GDM1 (cell line): ENCODE results near the gene HTR3D.
A peak's percentile ranks its signal among the peaks of the same experiment; 100 is the strongest.
"Not testable (repeated sequence)": the region's sequence is repeated elsewhere in the genome, so short reads cannot be mapped to it uniquely, and the experiment has no call there.

Experiments used
- DNase-seq: peaks from one replicate; lab custom pipeline; 2025; lab: John Stamatoyannopoulos, UW

Gene HTR3D

DNA sequence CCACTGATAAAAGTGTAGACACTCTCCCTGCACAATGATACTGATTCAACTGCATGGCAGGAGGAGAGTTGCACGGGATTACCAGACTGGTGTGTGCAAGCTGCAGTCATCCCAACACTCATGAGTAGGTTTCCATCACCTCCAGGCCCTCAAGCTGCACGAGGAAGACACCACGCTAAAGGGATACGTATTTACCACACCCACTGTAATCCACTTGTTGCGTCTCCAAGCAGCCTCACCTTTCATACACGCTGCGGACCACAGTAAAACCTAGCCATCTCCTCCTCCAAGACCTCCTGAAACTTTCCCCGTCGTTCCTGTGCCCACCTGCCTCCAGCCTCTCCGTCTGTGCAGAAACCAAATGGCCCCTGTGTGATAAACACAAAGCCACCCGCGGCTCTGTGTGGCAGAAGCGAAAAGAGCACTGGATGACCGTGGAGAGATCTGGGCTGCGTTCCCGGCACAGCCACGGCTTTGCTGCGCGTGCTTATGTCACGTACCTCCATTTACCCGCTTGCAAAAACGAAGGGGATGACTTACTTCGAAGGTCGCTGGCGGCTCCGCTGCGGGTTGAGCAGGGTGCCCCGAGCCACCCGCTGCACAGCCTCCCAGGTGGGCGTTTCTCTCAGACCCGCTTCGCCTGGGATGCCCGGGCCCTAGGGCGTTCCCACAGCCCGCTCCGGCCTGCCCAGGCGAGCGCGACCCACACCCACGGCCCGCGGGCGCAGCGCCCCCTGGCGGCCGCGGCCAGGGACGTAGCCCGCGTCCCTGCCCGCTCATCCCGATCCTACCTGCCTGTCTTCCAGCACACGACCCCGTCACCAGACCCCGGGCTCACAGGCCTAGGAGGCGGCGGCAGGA is 14.5 kb upstream of the HTR3D start:
- peak; percentile 44 for DNase-seq

DNA sequence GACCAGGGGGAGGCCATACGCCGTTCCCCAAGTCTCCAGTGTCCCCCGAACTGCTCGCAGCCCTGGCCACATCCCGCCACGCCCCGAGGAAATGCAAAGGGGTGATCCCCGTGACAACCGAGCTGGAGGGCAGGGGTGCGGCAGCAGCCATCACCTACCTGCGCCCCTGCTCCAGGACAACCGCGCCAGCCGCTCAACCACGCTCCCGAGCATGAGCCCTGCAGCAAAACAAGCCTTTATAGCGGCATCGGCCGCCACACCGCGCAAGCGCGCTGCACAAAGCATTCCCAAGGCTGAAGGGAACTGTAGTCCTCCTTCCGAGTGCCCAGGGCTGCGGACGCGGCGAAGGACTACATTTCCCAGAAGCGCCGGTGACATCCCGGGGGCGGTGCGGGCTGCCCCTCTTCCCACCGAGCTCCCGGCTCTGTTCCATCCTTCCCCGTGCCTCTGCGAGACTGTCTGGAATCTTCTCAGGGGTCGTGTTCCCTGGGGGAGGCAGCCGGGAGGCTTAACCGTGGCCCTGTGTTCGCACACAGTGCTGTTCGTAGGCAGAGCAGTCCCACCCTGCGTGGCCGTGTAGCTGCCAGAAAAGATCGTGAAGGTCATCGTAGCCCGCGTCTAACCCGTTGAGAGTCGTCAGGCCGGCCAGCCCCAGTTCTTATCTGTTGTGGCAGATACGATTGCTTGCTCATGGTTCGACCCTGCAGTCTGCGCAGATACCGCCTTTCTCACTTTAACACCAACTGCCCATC is 13.7 kb upstream of the HTR3D start, which contains the start of gene ABCC5:
Gene ABCC5, minus strand, starts transcription at position 213 of the 752 bp plus-strand sequence. CDS start 3,492 bp downstream, outside the sequence.
- peak; percentile 77 for DNase-seq

DNA sequence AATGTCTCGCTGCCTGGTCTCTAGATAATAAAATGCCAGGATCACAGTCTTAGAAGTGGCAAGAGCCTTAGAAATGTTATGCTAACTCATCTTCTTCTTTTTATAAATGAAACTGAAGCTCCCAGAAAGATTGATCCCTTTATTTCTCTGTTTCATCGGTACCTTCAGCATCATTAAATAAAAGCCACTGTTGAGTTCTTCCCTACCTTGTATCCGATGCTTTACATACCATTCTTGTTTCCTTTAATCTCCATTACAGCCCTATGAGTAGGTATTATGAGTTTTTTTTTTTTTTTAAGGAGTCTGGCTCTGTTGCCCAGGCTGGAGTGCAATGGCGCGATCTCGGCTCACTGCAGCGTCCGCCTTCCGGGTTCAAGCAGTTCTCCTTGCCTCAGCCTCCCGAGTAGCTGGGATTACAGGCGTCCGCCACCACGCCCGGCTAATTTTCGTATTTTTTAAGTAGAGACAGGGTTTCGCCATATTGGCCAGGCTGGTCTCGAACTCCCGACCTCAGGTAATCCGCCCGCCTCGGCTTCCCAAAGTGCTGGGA is 13.0 kb upstream of the HTR3D start:
- no peak for DNase-seq

DNA sequence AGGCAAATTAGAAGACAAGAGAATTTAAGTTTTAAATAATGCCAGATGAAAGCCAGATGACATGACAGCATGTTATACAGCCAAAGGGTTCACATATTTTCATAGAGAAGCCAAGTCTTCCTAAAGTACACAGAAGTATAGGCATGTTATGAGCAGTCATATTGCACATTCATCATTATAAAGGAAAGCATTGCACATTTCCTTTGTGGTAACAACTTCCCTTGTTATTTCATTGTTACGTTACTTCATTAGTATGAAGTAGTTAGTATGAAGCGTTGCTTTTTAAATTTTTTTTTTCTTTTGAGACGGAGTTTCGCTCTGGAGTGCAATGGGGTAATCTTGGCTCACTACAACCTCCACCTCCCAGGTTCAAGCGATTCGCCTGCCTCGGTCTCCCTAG is 9.2 kb upstream of the HTR3D start:
- DNase-seq = no peak

DNA sequence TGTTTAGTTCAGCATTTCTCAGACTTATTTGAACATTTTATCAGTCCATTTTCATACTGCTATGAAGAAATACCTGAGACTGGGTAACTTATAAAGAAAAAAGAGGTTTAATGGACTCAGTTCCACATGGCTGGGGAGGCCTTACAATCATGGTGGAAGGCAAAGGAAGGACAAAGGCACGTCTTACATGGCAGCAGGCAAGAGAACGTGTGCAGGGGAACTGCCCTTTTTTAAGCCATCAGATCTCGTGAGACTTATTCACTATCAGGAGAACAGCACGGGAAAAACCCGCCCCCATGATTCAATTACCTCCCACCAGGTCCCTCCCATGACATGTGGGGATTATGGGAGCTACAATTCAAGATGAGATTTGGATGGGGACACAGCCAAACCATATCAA is 6.3 kb upstream of the HTR3D start:
- DNase-seq = not testable (repeated sequence)

DNA sequence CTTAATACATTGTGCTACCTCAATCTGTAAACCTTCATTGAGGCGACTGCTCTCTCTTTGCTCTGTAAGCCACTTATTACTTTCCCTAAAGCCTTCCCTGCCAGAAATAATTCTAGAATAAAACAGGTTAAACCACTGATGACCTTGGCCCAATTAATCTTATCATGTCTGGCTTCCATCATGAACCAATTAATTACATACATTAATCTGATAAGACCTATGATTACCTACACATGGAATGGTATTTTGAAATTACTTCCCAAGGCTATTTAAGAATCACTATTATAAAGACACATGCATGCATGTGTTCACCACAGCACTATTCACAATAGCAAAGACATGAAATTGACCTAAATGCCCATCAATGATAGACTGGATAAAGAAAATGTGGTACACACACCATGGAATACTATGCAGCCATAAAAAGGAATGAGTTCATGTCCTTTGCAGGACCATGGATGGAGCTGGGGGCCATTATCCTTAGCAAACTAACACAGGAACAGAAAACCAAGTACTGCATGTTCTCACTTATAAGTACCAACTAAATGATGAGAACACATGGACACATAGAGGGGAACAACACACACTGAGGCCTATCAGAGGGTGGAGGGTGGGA is 3.2 kb upstream of the HTR3D start:
- DNase-seq = not testable (repeated sequence)

DNA sequence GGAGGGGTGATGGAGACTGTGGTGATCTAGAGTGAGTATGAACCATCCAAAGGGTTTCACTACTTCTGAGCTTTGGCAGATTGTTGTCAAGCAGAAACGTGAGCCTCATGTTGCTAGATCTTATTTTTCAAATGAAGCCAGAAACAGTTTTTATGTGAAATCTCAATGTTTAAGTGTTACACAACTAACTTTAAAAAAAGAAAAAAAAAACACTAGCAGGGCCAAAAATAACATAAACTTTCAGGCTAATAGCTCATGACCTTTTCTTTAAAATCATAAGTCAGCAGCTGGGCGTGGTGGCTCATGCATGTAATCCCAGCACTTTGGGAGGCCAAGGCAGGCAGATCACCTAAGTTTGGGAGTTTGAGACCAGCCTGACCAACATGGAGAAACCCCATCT is 2.1 kb upstream of the HTR3D start:
- DNase-seq = no peak

DNA sequence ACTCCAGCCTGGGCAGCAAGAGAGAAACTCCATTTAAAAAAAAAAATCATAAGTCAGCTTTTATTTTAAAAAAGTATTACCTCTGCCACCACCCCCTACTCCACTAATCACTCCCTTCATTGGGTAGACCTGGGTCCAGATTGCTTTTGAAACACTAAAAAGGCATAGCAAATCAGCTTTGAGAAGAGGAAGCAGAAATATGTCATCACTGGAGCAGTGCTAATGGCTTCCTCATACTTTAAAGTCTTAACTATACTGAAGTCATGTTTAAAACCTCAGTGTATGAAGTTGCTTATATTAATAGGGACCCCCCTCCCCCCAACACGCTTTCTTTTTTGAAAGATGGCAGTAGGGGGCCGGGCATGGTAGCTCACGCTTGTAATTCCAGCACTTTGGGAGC is 1.0 kb upstream of the HTR3D start:
- no peak for DNase-seq

DNA sequence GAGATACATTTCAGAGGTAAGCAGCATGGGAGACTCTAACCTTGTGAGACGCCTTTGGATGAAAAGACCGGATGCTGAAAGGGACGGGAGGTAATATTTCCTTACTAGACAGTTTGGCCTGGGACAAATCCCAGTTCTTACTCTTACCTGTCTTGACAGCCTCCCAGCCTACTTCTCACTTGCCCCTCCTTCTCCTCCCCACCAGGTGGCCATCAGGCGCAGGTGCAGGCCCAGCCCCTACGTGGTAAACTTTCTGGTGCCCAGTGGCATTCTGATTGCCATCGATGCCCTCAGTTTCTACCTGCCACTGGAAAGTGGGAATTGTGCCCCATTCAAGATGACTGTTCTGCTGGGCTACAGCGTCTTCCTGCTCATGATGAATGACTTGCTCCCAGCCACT is 6.3 kb downstream of the HTR3D start:
- no peak for DNase-seq

DNA sequence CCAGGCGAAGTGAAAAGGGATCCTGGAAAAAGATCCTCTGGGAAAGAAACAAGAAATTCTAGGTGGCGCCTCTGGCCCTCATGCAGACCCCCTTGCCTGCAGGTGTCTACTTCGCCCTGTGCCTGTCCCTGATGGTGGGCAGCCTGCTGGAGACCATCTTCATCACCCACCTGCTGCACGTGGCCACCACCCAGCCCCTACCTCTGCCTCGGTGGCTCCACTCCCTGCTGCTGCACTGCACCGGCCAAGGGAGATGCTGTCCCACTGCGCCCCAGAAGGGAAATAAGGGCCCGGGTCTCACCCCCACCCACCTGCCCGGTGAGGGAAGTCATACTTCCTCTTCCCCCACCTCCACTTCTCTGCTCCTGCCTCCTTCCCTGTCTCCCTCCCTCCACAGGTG is 6.8 kb downstream of the HTR3D start:
- DNase-seq = not testable (repeated sequence)

DNA sequence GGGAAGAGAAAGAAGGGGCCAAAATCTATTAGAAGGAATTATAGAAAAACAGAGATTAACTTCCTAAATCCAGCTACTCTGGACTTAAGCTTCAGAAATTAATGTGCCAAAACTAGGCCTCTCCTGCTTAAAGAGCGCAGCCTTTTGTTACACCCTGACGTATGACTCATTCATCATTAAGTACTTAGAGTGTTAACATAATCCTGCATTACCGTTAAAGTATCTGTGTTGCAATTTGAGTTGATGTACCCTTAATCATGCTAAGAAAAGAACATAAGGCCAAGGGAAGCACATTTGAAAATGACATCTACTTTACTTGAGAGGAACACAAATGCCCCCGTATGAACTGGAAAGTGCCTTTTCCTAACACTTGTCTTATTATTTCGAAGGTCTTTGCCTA is 7.9 kb downstream of the HTR3D start:
- no peak for DNase-seq

DNA sequence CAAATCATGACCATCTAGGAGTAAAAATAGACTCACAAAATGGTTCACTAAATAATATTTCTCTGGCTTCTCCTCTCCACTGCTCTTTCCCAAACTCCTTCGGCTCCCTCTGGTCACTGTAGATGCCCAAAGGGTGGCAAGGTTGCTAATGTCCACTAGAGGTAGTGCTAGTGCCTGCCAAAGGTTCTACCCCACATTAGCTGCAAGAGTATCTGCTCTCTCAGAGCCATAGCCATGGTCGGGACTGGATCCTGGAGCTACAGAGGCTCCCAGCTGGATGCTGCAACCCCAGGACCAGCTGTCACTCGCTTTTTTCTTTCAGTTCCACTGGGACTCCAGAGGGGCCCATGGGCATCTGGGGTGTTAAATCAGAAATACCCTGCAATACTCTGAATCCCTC is 8.5 kb downstream of the HTR3D start:
- no peak for DNase-seq

DNA sequence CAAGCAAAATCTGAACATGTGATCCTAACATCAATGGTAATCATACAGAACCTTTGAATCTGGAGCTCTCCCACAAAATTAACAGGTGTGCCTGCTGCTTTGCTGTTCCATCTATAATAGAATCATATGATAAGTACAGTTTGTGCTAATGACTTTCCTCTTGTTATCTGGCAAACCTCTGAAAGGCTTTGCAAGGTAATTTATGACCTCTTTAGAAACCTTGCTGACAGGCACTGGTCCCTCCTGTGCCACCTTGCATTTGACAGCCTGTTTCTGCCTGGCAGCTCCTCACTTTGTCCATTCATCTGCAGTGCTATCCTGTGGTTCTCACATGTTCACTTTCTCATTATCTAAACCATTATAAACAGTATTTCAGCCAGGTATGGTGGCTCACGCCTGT is 11.1 kb downstream of the HTR3D start:
- DNase-seq = no peak

DNA sequence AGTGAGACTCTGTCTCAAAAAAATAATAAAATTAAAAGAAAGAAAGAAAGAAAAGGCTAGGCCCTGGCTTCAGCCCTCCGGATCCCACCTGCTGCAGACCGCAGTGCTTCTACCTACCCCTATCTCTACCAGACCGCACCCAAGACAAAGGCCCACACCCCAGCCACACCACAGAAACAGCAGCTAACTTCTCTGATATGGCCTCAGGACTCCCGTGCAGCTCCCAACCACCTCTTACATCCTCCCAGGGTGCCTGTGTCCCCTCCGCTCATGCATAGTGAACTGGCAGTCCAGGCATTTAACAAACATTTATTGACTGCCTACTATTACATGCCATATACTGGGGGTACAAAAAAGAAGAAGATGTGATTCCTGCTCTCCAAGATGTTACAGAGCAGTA is 14.5 kb downstream of the HTR3D start:
- DNase-seq = no peak

DNA sequence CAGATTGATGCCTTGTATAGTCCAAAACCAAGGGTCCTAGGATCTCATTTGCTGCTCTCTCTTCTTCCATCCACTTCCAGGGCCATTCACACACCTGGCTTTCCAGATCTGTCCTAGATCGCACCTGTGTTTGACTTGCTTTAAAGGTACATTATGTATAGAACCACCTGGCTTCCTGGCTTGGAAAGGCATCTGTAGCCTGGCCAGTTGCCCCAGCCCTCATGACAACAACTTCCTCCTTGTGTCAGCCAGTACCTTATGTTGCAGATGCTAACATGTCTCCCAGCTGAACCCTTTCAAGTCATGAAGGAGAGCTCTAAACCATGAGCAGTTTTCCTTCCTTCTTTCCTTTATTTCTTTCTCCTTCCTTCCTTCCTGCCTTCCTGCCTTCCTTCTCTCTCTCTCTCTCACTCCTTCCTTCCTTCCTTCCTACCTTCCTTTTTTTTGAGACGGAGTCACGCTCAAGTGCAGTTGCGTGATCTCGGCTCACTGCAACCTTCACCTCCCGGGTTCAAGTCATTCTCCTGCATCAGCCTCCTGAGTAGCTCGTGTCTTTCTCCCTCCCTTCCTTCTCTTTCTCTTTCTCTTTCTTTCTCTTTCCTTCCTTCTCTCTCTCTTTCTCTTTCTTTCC is 18.8 kb downstream of the HTR3D start:
- no peak for DNase-seq

DNA sequence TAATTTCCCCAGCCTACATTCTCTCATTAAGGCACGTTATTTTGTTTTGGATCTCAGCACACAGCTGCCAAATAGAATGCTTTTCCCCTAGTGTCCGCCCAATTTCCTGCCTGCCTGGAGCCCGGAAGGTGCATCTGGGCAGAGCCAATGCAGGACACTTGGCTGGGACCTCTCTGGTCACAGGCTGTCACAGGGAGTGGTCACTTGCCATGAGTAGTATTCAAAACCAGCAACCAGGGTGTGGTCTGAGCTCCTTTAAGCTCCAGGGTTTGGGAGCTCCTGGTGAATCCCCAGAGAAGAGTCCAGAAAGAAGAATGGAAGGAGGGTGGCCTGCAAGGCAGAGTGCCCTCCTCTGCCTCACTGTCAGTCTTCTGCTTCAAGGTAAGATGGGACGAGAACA is 21.2 kb downstream of the HTR3D start, which contains the start of gene HTR3C:
Gene HTR3C, plus strand, starts transcription at position 281 of the 400 bp plus-strand sequence. Its CDS starts 34 bp downstream, at position 315.
- no peak for DNase-seq

DNA sequence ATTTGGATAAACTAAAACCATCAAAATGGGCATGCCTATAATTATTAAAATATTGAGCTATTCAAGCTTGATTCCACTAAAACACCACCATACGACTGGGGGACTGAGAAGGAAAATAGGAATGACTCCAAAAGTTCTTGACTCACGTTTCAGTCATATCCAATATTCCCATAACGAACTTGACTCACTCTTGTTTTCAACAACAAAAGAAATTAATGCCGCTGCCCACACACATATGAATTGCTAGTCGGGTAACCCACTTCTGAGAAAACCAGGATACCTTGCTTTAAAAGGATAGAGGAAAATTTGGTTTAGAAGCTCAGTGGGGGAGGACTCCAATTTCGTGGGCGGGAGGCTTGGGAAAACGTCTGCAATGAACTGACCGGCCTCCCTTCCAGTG is 26.5 kb downstream of the HTR3D start:
- no peak for DNase-seq

DNA sequence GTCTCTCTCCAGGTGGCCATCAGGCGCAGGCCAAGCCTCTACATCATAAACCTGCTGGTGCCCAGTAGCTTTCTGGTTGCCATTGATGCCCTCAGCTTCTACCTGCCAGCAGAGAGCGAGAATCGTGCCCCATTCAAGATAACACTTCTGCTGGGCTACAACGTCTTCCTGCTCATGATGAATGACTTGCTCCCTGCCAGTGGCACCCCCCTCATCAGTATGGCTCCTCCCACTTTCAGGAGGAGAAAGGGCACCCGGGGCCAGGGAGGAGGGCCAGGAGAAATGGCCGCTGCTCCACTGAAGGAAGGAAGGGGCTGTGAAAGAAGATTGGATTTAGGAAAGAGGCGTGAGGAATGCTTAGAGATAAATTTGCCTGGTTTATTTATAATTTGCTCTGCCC is 27.9 kb downstream of the HTR3D start:
- no peak for DNase-seq

DNA sequence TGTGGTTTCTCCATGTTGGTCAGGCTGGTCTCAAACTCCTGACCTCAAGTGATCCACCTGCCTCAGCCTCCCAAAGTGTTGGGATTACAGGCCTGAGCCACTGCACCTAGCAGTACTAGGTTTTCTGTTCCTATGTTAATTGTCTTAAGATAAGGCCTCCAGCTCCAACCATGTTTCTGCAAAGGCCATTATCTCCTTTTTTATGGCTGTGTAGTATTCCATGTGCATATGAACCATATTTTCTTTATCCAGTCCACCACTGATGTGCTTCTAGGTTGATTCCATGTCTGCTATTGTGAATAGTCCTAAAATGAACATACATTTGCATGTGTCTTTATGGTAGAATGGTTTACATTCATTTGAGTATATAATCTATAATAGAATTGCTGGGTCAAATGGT is 31.1 kb downstream of the HTR3D start:
- DNase-seq = no peak

DNA sequence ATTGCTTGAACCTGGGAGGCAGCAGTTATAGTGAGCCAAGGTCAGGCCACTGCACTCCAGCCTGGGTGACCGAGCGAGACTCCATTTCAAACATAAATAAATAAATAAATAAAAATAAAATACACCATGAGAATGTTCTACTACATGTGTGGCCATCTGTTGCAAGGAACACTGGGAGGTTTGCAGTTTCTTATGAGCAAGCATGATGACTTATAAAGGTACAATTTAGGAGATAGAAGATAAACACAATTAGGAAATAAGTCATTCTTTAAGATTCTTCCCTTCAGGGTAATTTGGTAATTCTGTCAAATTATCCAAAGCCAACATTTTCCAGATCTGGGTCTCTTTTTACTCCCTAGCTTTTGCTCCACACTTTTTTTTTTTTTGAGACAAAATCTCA is 34.7 kb downstream of the HTR3D start:
- no peak for DNase-seq

DNA sequence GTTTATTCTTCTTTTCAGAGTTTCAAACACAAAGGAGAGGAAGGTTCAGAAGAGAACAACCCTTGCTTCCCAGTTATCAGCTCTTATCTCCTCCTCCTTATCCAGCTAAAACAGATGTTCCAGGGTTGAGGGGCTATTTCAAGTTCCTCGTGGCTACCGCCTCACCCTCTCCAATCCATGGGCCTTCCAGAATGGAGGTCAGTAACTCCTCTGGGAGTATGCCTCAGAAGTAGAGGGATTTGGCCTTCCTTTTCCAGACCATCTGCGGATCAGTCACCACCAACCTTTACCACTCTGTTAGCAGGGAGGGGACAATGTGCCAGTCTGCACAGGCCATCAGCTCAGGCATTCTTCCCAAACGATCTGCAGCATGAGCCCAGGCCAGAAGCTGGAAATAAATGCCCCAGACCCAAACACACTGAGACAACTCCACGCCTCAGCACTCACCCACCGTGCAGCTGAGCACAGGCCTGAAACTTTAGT is 36.1 kb downstream of the HTR3D start:
- DNase-seq = no peak

DNA sequence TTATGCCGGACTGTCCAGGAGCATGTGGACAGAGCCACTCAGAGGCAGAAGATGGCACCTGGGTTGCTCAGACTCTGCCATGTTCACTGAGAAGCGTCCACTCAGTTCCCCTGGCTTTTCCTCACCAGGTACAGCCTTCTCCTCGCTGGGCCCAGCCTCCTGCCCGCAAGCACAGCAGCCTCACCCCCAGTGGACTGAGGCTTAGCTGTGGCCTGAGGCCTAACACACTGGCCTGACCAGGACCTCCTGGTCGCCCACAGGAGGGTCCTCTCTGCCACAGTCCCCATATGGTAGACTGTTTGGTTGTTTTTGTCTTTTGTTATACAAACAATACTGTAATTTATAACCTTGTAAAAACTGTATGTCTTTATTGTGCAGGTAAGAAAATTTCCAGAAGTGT is 36.8 kb downstream of the HTR3D start:
- DNase-seq = no peak
